ENCODE results near the gene RAB40B.
"Not testable (repeated sequence)": the region's sequence is repeated elsewhere in the genome, so short reads cannot be mapped to it uniquely, and the experiment has no call there.

The RAB40B gene

DNA sequence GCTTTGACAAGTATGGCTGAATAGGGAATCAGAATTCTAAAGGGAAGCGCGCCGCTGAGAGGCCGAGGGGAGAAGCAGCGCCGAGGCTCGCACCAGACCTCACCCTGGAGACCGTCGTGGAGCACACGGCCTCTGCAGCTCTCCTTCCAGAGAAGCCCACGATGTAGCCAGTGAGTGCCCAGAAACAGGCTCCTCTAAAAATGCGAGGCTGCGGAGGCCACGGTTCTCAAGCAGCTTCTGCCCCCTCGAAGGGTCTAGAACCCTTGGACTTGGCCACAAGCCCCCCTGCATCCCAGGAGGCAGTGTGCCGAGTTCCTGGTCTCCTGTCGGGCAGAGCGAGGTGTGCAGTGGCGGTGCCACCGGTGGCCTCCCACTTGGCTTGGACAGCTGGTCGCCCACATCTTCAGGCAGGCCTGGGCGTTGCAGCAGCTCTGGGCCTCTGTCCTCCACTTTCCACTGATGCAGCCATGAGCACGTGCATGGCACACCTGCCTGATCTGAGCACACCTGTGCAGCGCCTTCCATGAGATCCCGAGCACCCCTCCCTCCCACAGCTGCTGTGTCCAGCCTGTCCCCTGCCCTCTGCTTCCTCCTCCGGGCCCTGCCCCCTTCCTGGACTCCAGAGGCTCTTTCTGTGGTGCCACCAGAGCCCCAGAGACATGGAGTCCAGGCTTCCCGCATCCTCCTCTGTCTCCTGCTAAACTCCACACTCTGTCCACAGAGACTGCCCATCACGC, 31.4 kb downstream of the RAB40B start:
- DNase-seq, result no peak

DNA sequence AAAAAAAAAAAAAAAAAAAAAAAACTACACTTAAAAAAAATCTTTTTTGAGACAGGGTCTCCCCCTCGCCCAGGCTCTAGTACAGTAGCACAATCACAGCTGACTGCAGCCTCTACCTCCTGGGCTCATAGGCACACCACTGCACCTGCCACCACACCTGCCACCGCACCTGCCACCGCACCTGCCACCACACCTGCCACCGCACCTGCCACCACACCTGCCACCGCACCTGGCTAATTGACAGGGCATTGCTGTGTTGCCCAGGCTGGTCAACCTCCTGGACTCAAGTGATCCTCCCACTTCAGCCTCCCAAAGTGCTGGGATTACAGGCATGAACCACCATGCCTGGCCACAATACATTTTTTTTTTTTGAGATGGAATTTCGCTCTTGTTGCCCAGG, 32.6 kb downstream of the RAB40B start:
- no peak for DNase-seq

DNA sequence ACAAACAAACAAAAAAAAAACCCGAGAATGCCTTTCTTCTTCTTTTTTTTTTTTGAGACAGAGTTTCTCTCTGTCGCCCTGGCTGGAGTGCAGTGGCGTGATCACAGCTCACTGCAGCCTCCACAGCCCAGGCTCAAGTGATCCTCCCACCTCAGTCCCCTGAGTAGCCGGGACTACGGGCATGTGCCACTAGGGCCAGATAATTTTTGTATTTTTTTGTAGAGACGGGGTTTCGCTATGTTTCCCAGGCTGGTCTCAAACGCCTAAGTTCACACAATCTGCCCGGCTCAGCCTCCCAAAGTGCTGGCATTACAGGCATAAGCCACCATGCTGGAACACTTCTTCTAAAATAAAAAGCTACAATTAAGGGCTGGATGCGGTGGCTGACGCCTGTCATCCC, 33.3 kb downstream of the RAB40B start:
- DNase-seq, result no peak

DNA sequence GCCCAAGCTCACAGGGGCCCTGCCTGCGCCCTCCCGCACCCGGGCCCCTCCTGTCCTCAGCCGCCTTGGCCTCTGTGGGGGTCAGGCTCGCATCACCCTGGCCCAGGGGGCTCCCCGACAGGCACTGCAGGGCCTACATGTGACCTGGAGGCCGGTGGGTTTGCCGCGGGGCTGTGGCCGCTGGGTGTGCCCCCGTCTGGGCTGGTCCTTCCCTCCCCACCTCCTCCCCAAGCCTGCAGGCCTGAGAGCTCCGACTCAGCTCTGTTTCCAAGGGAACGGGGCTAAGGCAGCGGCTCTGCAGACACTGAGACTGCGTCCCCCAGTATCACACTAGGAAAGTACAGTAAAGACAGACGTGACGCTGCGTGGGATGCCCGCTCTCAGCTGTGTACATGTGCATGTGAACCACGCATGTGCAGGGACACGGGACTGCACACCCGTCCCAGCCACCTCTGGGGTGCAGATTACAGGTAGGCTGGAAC, 33.8 kb downstream of the RAB40B start:
- no peak for DNase-seq

DNA sequence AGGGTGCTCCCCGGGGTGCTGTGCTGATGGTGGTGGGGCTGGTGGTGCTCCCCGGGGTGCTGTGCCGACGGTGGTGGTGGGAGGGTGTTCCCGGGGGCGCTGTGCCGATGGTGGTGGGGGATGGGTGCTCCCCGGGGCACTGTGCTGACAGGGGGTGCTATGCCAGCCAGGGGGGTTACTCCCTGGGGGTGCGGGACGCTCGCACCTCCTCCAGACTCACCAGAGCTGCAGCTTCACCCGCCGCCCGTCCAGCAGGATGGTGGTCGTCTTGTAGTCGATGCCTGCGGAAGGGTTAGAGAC, 34.3 kb downstream of the RAB40B start:
- DNase-seq, result no peak

DNA sequence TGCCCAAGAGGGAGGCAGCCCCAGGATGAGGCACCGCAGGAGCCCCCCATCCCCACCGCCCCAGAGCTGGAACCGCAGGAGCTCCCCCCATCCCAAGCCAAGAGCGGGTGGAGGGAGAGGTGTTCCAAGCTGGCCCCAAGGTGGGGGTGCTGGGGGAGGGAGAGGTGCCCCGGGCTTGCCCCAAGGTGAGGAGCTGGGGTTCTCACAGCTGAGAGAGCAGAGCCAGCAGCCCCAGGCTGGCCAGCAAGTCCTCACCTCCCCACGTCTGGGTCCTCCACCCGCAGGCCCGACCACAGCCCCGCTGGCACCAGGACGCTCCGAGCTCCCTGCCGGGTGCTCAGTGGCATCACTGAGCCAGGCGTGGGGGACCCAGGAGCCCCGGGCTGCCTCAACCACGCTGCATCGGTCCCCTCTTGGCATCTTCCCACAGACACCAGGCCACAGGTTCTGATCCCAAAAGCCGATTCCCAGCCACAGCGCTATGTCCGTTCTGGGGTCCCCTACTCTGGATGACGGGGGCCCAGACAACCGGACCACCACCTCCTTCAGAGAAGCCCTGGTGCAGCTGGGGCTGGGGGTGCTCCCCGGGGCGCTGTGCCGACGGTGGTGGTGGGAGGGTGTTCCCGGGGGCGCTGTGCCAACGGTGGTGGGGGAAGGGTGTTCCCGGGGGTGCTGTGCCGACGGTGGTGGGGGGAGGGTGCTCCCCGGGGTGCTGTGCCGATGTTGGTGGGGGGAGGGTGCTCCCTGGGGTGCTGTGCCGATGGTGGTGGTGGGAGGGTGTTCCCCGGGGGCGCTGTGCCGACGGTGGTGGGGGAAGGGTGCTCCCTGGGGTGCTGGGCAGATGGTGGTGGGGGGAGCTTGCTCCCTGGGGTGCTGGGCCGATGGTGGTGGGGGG, 34.9 kb downstream of the RAB40B start:
- no peak for DNase-seq

DNA sequence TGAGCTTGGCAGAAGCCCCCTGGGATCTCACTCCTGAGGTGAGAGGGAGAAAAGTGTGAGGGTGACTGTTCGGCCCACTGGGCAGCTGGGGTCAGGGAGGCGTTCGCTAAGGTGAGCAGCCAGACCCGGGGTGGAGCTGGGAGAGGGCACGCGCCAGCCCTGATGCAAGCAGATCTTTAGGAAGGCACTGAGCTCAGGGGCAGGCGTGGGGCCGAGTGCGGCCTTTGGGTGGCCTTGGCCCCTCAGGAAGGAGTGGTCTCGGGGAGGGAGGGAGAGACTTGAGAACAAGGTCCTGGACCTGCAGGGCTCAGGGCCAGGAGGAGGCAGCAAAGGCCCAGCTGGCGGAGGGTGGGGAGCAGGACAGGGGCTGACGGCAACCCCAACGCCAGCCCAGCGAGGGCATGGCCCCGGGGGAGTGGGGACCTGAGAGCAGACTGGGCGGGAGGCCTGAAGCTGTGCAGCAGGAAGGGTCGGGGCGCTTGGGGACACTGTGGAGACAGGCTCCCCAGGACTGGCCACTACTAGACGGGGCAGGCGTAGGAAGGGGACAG, 35.7 kb downstream of the RAB40B start:
- DNase-seq, result no peak

DNA sequence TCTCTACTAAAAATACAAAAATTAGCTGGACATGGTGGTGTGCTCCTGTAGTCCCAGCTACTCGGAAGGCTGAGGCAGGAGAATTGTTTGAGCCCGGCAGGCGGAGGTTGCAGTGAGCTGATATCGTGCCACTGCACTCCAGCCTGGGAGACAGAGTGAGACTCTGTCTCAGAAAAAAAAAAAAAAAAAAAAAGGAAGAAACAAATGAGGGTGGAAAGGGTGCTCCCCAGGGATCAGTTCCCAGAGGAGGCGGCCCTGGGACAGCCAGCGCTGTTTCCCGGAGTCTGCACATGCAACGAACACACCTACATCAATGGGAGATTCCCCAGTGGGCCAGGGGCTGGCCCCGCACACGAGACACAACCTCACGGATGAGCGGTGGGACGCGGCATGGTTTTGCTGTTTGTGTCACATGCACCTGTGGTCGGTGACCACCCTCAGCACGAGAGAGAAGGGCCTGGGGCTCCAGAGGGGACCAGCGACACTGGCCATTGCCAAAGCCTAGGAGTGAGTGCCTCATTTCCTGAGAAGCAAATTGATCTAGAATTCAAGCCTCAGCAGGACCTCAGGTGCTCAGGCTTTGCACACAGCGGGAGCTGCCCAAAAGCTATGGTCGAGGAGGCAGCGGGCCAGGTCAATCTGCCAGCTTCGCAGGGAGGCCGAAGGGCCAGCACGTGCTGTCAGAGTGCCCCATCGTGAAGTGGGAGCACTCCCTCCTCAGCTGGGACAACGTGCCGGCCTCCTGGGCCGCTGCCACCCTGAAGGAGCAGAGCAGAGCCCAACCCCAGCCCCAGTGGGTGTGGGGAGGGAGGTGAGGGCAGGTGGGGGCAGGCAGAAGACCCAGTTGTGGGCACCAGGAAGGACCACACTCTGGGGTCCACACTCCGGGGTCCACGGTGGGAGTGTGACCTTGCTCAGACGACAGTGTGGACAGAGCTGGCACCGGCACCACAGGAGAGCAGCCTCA, 36.5 kb downstream of the RAB40B start:
- DNase-seq, result peak; percentile 8

DNA sequence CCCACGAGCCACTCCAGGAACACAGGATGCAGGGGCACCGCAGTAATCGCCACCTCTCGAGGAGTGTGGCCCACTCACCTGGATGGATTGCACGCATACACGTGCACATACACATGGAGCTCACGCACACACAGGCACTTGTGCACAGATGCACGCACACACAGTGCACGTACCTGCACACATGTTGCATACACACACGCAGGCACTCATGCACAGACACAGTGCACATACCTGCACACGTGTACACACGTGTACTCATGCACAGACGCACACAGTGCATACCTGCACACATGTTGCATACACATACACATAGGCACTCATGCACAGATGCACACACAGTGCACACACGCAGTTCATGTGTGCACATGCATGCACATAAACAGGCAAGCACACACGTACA, 38.6 kb downstream of the RAB40B start:
- no peak for DNase-seq

DNA sequence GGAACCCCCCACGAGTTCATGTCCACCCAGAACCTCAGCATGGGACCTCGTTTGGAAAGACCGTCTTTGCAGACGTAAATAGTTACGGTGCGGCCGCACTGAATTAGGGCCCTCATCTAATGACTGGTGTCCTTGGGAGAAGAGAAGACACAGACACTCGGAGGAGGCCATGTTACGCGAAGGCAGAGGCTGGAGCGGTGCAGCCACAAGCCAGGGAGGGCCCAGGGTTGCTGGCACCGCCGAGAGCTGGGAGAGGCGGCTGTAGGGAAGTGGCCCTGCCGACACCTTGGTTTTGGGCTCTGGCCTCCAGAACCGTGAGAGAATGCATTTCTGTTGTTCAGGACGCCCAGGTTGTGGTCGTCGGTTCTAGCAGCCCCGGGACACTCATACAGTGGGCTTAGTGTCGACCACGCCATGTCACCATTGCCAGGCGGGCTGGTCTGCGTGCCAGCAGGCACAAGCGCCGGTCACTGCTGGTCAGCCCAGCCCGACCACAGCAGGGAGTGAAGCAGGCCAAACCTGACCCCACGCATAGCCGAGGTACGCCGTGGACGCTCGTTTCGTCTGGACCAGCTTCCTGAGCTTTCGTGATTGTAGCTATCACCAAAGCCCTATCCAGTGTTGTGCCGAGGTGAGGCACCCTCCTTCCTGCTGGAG, 39.6 kb downstream of the RAB40B start:
- no peak for DNase-seq

DNA sequence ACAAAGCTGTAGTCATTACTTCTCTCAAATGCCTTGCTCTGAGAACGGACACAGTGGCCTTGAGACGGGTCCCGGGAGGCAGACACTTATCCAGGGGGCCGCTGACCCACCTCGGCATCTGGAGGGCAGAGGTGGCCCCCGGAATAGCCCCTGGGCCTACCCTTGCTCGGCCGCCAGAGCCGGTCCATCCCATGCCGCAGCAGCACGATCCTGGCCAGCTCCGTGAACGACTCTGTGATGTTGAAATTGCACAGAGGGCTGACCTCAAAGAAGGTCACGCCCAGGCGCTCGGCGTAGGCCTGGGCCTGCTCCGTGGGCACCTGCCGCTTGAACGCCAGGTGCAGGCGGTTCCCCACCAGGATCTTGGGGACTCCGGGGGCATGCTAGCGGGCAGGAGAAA, 40.2 kb downstream of the RAB40B start:
- no peak for DNase-seq

DNA sequence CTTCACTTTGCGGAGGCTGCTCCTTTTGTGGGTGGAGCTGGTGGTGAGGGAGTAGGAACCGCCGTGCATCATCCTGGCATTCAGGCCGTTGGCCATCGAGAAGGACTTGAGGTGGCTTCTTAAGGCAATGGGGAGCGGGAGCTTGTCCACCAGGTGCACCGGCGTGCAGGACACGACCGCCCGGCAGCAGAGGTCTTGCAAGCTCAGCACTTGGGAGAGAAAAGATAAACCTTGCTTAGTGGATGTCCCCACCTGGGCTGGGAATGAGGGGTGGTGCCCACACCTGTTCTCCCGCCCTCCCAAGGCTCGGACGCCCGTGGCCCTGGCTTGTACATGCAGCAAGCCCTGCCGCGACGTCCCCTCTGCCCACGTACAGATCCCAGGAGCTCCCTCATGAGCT, 40.6 kb downstream of the RAB40B start:
- no peak for DNase-seq

DNA sequence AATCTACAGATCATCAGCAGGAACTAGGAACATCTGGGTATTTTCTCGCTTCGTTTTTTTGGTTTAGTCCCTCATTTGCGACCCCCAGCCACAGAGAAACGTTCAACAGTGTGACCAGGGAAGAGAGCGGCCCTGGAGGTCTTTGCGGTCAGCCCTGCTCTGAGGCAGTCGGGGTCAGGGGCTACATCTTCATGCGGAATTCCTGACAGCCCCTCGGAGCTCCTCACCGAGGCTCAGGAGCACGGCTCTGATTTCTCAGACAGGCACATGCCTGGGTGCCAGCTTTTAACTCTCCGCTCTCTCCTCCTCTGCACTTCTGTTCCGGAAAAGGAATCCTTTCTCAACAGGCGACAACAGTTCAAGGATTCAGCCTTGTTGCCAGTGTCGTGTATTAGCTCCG, 42.2 kb downstream of the RAB40B start:
- DNase-seq, result no peak

DNA sequence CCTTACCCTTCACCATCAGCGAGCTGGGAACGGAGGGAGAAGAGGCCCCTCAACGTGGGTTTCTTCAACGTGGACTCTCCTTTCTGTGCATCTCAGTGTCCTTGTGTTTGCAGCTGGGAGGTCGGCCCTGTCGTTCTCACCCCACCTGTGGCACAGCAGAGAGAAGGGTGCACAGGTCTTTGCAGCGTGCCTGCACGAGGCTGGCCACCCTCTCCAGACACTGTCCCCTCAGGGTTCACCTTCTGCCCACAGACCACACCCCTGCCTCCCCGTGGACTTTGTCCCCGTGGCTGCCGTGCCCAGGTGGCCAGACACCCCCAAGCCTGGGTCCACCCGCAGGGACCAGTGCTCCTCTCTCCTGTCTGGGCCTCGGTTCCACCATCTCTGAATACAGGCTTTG, 43.0 kb downstream of the RAB40B start:
- no peak for DNase-seq

DNA sequence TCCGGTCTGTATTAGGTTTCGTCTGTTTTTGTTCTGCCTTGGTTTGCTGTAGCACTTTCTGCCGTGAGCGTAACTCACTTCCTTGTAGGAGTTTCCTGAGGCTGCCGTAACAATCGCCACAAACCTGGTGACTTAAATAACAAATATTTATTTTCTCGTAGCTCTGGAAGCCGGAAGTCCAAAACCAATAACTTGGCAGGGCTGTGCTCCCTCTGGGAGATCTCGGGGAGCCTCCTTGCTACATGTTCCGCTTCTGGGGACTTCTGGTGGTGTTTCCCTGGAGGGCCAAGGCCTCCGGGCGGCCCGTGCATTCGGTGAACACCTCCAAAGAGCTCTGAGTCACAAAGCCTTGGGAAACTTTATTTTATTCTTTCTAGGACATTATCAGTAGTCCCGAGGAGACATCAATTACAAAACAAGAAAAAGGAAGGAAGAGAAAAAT, 43.4 kb downstream of the RAB40B start:
- no peak for DNase-seq

DNA sequence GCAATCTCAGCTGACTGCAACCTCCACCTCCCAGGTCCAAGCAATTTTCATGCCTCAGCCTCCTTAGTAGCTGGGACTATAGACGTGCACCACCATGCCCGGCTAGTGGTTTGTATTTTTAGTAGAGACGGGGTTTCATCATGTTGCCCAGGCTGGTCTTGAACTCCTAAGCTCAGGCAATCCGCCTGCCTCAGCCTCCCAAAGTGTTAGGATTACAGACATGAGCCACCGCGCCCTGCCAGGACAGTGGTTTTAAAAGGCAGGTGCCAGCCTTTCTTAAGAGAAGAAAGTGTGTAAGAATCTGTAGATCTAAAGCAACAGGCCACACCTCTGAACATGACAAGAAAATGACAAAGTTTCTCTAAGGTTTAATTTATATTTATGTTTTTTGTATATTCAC, 43.9 kb downstream of the RAB40B start:
- DNase-seq, result not testable (repeated sequence)

DNA sequence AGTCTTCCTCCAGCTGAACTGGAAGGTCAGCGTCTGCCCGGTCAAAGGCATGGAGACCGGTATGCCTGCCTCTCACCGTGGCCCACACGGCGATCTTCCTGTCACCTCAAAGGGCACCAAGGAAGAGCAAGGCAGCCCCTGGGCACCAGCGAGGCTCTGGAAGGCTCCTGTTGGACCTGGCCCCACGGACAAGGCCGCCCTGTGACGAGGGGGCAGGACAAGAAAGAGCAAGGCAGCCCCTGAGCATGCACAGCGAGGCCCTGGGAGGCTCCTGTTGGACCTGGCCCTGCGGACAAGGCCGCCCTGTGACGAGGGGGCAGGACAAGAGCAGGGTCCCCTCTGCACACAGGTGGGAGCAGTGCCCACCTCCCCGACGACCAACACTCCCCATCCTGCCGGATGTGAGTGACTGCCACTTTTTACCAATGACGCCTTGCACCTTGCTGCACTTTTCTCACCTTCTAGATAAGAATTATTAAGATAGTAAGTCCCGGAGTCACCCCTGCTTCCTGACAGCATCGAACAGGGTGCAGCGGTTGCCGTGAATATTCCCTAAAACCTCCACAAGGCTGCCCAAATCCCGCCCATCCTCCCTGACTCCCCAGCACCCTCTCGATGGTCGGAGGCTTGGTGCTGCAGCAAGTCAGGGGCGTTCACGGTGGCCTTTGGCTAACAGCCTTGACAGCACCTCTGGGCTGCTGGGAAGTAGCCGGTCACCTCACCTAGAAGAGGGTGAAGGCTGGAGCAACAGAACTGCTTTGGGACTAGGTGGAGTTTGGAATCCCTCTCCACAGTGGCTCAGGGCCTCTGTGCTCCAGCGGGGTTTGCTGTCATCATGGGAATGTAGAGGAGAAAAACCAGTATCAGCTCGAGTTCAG, 44.6 kb downstream of the RAB40B start:
- DNase-seq, result no peak

DNA sequence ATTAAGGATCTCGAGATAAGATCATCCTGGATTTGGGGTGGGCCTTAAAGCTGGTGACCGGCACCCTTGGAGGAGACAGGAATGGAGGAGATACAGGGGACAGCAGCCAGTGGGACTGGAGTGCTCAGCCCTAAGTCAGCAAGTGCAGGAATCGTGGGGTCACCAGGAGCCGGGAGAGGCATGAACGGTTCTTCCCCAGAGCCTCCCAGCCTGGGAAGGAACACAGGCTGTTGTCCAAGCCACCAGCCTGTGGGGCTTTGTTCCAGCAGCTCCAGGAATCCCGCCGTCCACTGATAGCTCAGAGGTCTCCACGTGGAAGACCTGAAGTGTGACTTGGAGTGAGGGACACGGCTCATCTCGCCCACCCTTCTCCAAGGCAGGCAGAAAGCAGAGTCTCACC, 47.8 kb downstream of the RAB40B start:
- DNase-seq, result no peak

DNA sequence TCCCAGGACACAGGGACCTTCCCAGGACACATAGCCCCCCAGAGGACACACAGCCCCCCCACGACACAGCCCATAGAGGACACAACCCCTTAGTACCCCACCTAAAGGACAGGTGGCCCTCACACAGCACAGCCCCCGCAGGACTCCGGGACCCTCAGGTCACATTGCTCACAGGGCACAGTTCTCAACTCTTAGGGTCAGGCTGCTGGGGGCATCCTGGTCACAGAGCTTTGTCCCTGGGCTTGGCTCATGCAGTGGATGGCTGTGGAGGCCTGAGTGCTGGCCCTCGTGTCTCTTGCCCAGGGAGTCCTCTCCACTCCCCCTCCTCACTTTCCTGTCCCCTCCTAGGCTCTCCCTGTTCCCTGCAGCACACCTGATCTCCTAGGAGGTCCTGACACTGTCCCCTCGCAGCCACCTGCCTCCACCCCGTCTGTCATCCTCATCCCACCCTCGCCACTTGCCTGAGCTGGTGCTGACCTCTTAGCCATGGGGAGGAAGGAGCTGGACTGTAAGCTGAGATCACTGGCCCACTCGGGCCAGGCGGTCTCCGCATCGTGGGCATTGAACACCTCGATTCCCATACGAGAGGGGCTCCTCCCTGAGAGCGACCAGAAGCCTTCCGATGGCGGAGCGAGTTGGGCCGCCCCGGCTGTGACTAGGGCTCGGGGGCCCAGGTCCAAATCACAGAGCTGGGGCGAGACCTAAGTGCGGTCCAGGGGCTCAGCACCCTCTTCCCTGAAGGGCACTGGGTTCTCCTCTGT, 48.8 kb downstream of the RAB40B start:
- no peak for DNase-seq

DNA sequence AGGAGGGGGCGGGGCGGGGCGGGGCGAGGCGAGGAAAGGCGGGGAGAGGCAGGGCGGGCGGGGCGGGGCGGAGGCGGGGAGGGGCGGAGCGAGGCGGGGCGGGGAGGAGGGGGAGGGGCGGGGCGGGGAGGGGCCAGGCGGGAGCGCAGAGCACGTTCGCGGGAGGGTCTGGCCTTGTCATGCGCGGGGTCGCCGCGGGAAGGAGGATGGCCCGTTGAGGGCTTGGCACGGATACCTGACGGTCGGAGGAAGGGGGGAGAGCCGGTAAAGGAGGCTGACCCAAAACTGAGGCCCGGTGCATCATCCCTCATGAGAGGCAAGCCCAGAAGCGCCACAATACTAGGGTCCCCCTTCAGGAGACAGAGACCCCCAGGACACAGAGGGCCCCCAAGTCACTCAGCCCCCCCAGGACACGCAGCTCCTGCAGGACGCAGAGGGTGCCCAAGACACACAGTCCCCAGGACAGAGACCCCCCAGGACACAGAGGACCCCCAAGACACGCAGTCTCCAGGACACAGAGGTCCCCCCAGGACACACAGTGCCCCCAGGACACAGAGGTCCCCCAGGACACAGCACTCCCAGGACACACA, 49.7 kb downstream of the RAB40B start:
- peak; percentile 12 for DNase-seq

Measured in NCI-H526 treated with DMSO at 0.1 percent for 48 hours (cell line).